HG03520 (cell line): ENCODE data around the gene COL16A1.

Experiments
- ATAC-seq: cut with Tn5 transposase; IDR thresholded peaks from one replicate; pipeline ENCODE4 v1.9.1; 2021; ENCODE audit warnings: mild to moderate bottlenecking, moderate library complexity; ENCODE audit not compliant: unreplicated experiment

The COL16A1 gene

DNA sequence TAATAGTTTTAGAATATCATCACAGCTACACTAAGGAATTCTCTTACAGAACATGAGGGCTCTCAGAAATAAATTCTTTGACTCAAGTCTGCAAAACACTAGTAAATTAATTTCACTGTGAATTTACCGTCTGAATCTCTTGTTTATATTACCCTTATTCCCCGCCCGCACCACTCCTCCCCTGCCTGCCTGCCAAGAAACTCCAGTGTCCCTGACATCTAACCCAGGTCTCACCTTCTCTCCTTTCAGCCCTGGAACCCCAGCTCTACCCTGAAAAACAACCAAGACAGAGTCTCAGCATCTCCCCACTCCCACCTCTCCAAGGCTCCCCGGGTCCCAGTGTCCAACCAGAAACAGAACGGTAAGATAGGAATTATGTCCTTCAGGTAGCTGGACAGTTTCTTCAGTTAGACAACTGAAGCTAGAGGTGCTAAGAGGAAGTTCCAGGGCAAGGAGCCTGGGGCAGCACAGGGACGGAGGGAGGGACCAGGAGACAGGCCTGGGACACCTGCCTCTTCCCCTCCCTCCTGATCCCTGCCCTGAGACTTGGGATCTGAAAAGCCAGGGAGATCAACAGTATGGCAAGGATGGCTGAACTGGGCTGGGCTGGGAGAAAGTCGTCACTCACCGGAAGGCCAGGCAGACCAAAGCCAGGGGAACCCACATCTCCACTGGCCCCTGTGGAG is 15.4 kb downstream of the COL16A1 start:
- no peak for ATAC-seq

DNA sequence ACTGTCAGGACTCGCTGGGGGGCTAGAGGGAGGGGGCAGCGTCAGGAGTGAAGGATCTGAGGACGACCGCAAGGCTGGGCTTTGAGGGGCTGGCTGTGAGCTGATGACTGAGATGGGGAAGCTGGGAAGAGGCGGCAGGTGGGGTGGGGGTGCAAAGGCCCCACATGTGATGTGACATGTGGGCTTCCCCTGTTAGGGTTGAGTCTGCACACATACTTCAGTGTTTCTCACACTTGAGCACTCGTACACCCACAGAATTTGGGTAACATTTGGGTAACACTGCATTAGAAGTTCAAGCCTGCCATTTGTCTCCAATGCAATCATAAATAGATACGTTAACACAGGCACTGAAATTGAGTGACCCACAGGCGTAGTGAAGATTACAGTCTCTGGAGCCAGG is 16.2 kb downstream of the COL16A1 start:
- ATAC-seq, result no peak

DNA sequence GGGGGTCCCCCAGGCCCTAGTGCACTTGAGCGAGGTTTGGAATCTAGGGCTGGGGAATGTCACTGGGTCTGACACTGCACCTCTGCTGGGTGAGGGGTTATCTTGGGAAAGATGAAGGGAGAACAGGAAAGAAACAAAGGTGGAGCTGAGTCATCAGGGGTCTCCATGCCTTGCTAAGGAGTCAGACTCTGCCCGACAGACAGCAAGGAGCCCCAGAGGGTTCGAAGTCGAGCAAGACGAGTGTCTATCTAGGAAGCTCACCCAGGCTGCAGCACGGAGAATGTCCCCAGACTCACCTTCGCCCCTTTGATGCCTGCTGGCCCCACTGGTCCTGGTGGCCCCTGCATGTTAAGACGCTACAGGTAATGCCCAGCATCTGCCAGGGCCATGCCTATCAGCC is 18.0 kb downstream of the COL16A1 start:
- ATAC-seq, result no peak

DNA sequence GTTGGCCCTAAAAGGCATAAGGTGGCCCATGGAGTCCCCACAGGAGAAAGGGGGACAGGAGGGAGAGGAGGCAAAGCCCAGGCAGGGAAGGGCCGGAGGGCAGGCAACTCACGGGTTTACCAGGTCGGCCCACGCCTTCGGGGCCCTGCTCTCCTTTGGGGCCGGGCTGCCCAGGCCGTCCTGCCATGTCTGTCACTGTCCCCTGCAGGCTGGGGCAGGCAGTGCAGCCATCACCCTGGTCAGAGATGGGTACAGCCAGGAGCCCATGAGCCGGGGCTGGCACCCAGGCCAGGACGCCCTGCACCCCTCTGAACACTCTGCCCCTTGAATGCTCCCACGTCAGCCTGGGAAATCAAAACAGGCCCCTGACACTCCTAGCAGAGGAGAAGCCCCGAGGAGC is 19.8 kb downstream of the COL16A1 start:
- no peak for ATAC-seq

DNA sequence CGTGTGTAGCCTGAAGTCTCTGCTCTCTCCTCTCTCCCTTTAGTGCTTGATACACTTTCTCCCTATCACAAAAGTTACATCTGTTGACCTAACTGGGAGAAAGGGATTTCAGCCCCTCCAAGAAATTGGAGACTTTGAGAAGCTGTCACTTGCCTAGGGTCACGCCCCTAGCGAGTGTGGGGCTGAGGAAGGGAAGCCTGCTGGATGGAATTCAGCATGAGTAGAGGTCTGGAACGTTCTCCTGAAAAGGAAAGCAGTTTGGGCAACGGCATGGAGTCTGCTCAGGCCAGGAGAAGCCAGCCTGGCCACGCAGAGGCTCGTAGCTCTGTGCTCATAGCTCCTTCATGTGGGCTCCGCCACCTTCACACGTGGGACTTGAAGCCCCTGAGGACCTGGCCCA is 22.4 kb downstream of the COL16A1 start:
- no peak for ATAC-seq

DNA sequence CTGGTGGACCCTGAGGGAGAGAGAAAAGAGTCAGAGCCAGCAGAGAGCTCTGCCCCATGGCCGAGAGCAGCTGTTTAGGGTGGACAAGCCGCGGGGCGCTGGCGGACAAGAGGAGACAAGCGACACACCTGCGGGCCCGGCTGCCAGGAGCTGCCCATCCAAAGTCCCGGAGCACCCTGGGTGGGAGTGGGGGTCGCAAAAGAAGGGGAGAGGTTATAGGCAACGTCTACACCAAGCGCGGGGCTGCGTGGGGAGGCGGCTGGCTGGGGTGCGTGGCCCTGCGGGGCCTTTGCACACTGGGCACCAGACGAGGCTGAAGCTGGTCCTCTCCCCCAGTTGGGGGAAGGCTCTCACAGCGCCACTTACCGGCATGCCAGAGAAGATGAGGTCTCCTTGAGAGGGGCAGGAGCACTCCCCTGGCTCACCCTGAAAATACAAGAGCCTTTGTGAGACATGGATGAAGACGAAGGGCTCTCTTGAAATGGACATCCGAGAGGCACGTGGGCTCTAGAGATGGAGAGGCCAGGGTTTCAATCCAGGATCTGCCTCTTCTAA is 24.1 kb downstream of the COL16A1 start:
- ATAC-seq, result no peak

DNA sequence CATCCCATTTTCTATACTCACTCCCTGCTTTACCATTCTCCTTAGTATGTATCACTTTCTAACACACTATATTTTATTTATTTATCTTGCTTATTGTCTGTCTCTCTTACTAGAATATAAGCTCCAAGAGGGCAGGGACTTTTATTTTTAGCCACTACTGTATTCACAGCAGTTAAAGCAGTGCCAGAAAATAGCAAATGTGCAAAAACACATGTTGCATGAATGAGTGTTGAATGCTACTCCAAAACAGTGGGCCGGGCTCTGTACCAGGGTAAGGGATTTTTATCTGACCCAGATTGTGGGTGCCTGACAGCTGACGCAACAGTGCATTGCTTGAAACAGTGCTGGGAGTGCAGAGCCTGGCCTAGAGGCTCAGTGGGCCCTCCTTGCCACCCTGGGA is 24.7 kb downstream of the COL16A1 start:
- no peak for ATAC-seq

DNA sequence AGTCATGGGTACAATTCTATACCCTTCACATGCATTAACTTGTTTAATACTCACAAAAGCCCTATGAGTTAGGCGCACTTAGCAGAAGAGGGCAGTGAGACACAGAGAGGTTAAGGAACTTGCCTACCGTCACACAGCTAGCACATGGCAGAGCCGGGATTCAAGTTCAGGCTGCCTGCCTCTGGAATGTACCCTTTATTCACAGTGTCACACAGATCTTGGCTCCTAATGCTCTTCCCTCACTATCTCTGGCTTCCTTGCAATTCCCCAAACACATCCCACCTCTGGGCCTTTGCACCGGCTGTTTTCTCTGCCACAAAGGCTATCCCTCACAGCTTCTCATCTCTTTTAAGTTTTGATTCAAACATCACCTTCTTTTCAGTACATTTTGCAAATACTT is 25.1 kb downstream of the COL16A1 start:
- ATAC-seq, result no peak

DNA sequence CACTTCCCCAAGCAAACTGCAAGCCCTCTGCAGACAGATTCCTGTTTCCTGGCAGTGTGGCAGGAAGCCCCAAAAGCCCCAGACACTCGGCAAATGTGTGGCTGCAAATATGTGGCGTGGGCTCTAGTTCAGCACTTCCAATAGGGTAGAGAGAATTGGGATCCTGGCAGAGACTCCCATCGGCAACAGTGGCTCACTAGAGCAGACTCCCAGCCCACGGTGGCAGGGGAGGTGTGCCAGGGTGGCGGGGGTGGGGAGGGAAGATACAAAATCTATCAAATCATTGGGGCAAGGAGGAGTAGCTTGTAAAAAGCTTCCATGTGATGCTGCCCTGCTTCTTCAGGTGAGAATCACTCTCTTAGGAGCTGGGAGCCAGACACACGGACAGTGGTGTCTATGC is 25.9 kb downstream of the COL16A1 start:
- ATAC-seq, result no peak

DNA sequence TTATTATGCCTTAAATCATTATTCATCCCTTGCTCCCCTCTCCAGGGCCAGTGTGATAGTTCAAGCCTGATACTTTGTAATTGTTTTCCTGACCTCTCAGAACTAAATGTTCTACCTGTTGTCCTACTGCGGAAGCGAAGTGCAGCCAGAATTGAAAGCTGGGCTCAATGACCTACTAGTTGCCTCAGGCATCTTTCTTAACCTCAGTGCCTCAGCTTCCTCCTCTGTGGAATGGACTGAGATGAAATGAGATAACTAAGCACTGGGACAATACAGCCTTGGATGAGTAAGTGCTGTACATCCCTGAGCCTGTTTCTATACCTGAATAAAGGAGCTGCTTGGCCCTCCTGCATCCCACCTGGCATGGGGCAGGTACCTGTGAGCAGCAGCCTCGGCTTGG is 26.4 kb downstream of the COL16A1 start:
- no peak for ATAC-seq

DNA sequence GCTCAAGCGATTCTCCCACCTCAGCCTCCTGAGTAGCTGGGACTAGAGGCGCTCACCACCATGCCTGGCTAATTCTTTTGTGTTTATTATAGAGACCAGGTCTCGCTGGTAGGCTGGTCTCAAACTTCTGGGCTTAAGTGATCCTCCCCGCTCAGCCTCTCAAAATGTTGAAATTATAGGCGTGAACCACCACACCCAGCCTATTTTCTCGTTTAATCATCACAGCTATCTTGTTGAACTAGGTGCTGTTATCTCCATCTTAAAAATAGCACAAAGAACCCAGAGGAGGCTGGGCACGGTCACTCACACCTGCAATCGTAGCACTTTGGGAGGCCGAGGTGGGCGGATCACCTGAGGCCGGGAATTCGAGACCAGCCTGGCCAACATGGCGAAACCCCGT is 28.1 kb downstream of the COL16A1 start:
- no peak for ATAC-seq

DNA sequence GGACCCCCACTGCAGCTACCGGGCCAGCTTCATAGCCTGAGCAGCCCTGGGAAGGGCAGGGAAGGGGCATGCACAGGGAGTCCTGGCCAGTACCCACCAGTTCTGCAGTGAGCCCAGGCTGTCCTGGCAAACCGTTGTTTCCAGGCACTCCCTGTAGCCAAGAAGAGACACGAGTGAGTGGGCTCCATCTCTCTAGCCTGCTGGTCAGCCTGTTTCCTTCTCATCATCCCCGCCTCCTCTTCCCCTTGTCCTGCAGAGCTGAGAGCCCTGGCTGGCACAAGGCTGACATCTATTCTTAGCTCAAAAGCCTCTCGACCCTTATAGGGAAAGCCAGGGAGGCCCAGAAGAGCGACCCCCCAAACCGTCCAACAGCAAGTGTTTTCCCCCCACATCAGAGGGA is 28.7 kb downstream of the COL16A1 start:
- ATAC-seq, result no peak

DNA sequence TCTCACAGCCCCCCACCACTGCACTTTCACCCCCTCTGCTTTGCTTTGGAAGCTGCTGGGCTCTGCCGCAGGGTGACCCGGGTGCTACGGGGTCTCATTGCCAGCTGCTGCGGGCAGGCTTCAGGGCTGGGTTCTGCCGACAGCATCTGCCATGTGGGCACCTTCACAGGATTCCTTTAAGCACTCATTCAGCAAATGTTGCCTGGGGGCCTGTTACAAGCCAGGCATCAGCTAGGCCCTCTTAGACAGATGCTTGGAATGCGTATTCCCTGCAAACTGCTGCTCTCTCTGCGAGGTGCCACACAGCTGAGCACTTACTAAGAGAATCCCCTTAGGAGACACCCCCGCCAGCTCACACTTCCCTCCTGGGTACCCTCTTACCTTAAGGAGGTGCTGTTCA is 29.2 kb downstream of the COL16A1 start:
- ATAC-seq, result no peak

DNA sequence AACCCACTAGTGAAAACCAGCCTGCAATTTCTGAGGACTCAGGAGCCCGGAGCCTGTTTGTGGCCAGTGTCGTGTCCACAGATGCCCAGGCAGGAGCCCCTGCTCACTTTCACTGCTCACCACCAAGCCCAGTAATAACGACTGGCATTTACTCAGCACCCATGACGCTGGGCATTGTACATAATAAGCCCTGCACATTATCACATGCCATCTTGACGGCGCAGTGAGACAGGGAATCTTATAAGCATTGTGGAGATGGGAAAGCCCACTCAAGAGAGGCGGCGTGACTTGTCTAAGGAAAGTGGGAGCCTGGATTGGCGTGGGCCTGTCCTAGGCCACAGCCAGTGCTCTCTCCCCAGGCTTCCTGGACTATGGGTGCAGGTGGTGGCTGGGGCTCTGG is 30.4 kb downstream of the COL16A1 start:
- no peak for ATAC-seq

DNA sequence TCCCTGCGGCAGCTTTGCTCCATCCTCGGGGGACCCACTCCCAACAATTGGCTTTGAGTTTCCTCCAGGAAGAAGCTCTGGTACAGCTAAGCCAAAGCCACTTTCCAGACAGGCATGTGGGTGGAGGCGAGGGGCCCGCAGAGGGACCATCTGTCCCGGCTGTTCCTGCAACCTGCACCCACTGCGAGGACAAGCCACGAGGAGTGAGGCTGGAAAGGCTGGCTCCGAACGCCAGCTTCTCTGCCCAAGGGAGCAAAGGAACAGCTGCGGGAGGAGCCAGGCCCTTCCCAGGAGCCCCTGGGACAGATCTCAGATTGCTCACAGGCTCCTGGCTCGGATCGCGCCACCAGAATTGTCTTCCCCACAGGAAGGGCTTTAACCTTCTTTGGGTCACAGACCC is 30.8 kb downstream of the COL16A1 start:
- ATAC-seq, result no peak

DNA sequence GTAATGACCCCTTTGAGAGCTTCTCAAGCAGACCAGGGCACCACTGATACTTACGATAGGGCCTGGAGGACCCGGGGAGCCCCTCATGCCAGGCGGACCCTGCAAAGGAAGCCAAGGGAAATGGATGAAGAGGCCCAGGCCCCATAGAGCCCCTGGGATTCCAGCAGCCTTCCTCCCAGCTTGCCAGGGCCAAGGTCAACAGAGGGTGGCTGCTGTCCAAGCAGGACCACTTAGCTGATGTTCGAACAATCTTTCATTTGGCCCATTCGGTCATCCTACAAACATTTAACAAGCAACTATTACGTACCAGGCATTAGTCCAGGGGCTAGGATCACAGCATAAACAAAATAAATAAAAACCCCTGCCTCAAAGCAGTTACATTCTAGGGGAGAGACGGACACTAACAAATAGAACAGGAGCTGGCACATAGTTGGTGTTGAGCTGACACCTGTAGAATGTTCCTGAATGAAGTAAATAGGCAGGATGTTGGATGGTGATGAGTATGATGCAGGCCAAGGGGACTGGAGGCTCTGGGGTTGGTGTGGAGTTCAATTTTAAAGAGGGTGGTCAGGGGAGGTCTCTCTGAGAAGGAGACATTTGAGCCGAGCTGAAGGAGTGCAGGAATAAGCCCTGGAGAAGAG is 32.1 kb downstream of the COL16A1 start:
- ATAC-seq, result no peak

DNA sequence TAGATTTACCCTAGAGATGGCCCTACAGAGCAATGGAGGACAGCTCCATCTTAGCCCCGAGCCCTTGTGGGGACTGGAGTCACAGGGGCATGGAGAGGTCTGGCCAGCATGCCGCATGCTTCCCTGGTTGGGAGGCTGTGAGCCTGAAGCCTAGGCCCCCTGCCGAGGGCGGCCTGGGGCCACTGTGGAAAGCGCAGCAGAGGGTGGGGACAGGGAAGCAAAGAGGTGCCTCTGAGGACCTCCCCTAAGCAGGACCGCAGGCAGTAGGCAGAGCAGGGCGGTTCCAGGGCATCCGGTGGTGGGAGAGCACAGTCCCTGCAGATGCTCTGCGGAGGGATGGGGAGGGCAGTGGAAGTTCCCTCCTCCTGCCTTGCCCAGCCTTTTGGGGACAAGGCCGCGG is 32.7 kb downstream of the COL16A1 start:
- ATAC-seq, result no peak

DNA sequence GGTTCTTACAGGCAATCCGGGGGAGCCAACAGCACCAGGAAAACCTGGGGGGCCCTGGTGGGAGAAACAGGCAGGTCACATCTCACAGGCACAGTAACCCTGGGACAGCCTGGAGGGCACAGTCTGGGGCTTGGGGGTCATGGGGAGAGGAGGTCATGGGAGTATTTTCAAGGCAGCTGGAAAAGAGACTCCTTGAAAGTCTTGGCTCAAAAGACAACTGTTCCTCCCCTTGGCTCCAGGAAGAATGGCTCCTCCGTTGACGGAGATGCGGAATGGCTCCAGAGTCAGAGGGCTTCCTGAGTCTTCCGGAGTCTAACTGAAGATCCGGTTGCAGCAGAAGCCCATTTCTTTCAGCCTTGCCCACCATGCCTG is 33.2 kb downstream of the COL16A1 start:
- ATAC-seq, result no peak

DNA sequence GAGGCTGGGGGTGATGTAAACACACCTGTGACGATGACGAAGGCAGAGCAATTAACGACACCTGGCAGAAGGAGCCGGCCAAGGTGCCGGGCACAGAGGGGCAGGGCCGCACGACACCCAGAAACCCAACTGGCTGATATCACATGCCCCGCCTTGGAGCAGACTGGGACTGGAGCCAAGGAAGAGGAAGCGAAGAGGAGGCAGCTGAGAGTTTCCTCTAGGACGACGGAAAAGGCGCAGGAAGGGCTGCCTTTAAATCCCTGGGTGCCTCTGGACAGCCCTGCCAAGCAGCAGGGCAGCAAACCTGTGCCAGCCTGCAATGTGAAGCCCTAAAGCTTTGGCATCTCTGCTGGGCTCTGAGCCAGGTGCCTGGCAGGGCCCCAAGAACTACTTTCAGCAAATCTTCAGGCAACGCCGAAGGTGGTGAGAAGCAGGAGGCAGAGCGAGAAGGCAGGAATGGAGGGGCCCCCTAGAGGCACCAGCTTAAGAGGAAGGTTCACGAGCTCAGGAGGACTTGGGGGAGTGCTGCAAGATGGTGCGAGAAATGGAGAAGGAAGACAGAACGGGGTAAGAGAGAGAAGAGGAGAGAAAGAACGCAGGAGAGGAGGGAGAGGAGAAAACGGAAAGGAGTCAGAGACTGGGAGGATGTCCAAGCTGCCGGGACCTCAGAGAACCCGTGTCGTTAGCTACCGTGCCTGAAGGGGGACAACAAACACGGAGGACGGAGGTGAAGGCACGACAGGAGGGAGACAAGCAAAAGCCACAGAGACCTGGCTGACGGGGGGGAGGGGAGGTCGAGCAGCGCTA is 33.8 kb downstream of the COL16A1 start:
- ATAC-seq, result no peak

DNA sequence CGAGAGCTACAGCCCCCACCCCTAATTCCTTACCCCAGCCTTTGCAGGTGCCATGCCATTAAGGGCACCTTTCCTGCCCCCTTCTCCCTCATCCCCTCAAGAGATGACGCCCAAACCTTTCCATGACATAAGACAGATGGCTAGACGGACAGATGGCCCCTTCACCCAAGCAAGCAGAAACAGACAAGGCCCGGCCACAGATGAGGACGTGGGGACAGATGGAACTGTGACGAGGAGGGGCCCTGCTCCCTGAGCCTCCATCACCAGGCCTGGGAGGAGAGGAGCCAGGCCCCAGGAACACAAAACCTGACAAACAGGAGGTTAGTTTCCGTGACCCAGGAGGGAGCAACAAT is 34.4 kb downstream of the COL16A1 start:
- no peak for ATAC-seq

DNA sequence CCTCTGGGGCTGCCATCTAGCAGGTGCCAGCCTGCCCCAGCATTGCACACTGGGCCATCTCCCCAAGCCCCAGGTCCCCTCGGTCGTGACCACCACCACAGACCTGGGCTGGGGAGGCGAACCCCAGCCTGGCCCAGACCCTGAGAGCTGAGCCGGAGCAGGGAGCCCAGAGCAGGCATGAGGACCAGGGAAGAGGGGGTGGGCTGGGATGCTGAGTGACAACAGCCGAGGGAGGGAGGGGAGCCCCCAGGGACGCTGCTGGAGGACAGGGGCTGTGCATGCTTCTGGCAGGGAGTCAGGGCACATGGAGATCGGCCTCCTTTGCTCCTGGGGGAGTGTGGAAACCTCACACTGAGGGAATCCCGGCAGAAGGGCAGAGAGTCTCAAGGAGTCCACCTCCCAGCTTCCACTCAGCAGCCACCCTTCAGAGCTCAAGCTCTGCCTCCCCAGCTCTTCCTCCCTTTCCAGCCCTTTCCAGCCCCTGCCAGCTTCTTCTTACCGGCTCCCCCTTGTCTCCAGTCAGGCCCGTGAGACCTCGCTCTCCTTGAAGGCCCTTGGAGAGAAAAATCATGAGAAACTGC is 35.4 kb downstream of the COL16A1 start:
- no peak for ATAC-seq
